NCI-H187 (cell line): ENCODE measurements around the gene RIC8B.

Experiments used
- DNase-seq, 2 experiments: peaks; one replicate each; lab custom pipeline; 2025; lab: John Stamatoyannopoulos, UW

RIC8B gene

GRCh38 chr12:106758349-106759110 lies 16.0 kb upstream of the RIC8B start:
- no peak for DNase-seq

GRCh38 chr12:106759526-106760183 lies 14.8 kb upstream of the RIC8B start:
- no peak for DNase-seq

GRCh38 chr12:106760184-106760531 lies 14.3 kb upstream of the RIC8B start:
- peak; percentile 14 to 21 for DNase-seq

- no peak for DNase-seq
Measured at GRCh38 chr12:106764220-106764619, 10.3 kb upstream of the RIC8B start.

GRCh38 chr12:106764738-106765137 lies 9.7 kb upstream of the RIC8B start:
- DNase-seq, result no peak

GRCh38 chr12:106766393-106766826 lies 8.1 kb upstream of the RIC8B start:
- DNase-seq, result no peak

GRCh38 chr12:106767206-106767605 lies 7.3 kb upstream of the RIC8B start:
- DNase-seq, result no peak

- no peak for DNase-seq
Measured at GRCh38 chr12:106767954-106768822, 6.3 kb upstream of the RIC8B start.

- no peak for DNase-seq
Measured at GRCh38 chr12:106769078-106769477, 5.4 kb upstream of the RIC8B start.

GRCh38 chr12:106769546-106769945 lies 4.9 kb upstream of the RIC8B start:
- DNase-seq, result no peak

GRCh38 chr12:106771425-106771824 lies 3.1 kb upstream of the RIC8B start:
- DNase-seq, result no peak

GRCh38 chr12:106773286-106774004 lies 1.0 kb upstream of the RIC8B start:
- DNase-seq, result no peak

- DNase-seq, result no peak
Measured at GRCh38 chr12:106774808-106775524, 484 bp downstream of the RIC8B start.

GRCh38 chr12:106776897-106777296 lies 2.4 kb downstream of the RIC8B start:
- no peak for DNase-seq

GRCh38 chr12:106780010-106780631 lies 5.6 kb downstream of the RIC8B start:
- no peak for DNase-seq

- DNase-seq, result no peak
Measured at GRCh38 chr12:106782619-106783018, 8.1 kb downstream of the RIC8B start.

GRCh38 chr12:106783515-106783914 lies 9.0 kb downstream of the RIC8B start:
- DNase-seq, result no peak

- DNase-seq, result no peak
Measured at GRCh38 chr12:106790020-106790419, 15.5 kb downstream of the RIC8B start.

- no peak for DNase-seq
Measured at GRCh38 chr12:106791531-106791930, 17.0 kb downstream of the RIC8B start.

- no peak for DNase-seq
Measured at GRCh38 chr12:106794369-106794768, 19.9 kb downstream of the RIC8B start.

GRCh38 chr12:106801167-106801708 lies 26.8 kb downstream of the RIC8B start:
- no peak for DNase-seq
